HCT116 (cell line): Measurements from ENCODE around the gene MED28. TPM values are rescaled to one million over a fixed set of nuclear protein-coding genes. Genes with fewer than 3 reads are reported as not detected.

Experiments used
- ATAC-seq: fragments of 200-7000 bp; cut with Tn5 transposase; 2 replicates; pipeline ENCODE4 v1.9.1; 2020; ENCODE audit warnings: mild to moderate bottlenecking, moderate library complexity
- BruUV-seq: library from RNA; stranded (reverse); fragments of 400-500 nt; replicated peaks from 2 replicates; lab custom pipeline; 2021; lab: Mats Ljungman, UMichigan
- CTCF ChIA-PET: fragments of 300-600 bp; sonication (Branson Sonifier 250); formaldehyde crosslinking; loops from one replicate; lab custom pipeline; 2021; ENCODE audit warnings: antibody characterized with exemption; lab: Charles Lee
- POLR2A ChIA-PET: fragments of 300-600, 350-600 bp; sonication (Branson Sonifier 250); formaldehyde crosslinking; loops from one replicate; lab custom pipeline; 2021; ENCODE audit warnings: antibody characterized with exemption; lab: Charles Lee
- RAD21 ChIA-PET, 2 experiments: fragments of 300-600 bp; sonication (Branson Sonifier 250); formaldehyde crosslinking; loops; one replicate each; lab custom pipeline; 2023; ENCODE audit warnings: low total read pairs in 2 of 2; ENCODE audit not compliant: uncharacterized antibody in 2 of 2, unreplicated experiment in 2 of 2, low non-redundant PET in 1 of 2; lab: Charles Lee
- DNase-seq: peaks from one replicate; pipeline ENCODE4 v3.0.0-alpha.2; 2010; ENCODE audit warnings: low read depth, low spot score
- H2AFZ ChIP-seq: fragments of 200-600 bp; shearing (Covaris generic), sonication (generic); 2 replicates; pipeline ENCODE4 v1.6.1; 2017; ENCODE audit warnings: low read depth, mixed run types, mixed read lengths, antibody characterized with exemption, low read length; ENCODE audit not compliant: poor library complexity, severe bottlenecking
- H3K27ac ChIP-seq: 2 replicates; pipeline ENCODE4 v1.5.1; 2012; ENCODE audit warnings: low read depth, low read length
- H3K27me3 ChIP-seq: fragments of 200-600 bp; sonication (generic); 2 replicates; pipeline ENCODE4 v1.6.1; 2016; ENCODE audit warnings: mixed run types, low read length, mixed read lengths; ENCODE audit not compliant: insufficient read depth
- H3K36me3 ChIP-seq, 2 experiments: fragments of 200-500 bp in 1 of 2; fragments of 200-600 bp in 1 of 2; sonication (Bioruptor generic) in 1 of 2; sonication (generic) in 1 of 2; 2 replicates each; pipeline versions ENCODE4 v1.5.1 to v1.6.1; 2014 to 2016; ENCODE audit warnings: low read length in 2 of 2, inconsistent platforms in 1 of 2, mixed read lengths in 1 of 2, mixed run types in 1 of 2; ENCODE audit not compliant: insufficient read depth in 2 of 2, control insufficient read depth in 1 of 2
- H3K4me1 ChIP-seq, 2 experiments: fragments of 200-600 bp in 1 of 2; sonication (generic) in 1 of 2; 2 replicates each; pipeline versions ENCODE4 v1.5.1 to v1.6.1; 2012 to 2017; ENCODE audit warnings: low read length in 2 of 2, inconsistent platforms in 1 of 2, mild to moderate bottlenecking in 1 of 2, mixed read lengths in 1 of 2, mixed run types in 1 of 2, moderate library complexity in 1 of 2; ENCODE audit not compliant: insufficient read depth in 2 of 2, control insufficient read depth in 1 of 2
- H3K4me2 ChIP-seq: fragments of 200-600 bp; sonication (generic); 2 replicates; pipeline ENCODE4 v1.6.1; 2017; ENCODE audit warnings: mixed run types, low read length, mixed read lengths
- H3K4me3 ChIP-seq, 2 experiments: fragments of 200-600 bp in 1 of 2; sonication (generic) in 1 of 2; replicated peaks in 1 of 2; 2 replicates each; pipeline ENCODE4 v1.5.1; 2011 to 2016; ENCODE audit warnings: low read length in 2 of 2, control low read depth in 1 of 2, low read depth in 1 of 2, mild to moderate bottlenecking in 1 of 2, mixed read lengths in 1 of 2, mixed run types in 1 of 2
- H3K79me2 ChIP-seq: fragments of 200-600 bp; sonication (generic); 2 replicates; pipeline ENCODE4 v1.6.1; 2017; ENCODE audit warnings: mild to moderate bottlenecking, mixed run types, low read length, moderate library complexity, mixed read lengths; ENCODE audit not compliant: insufficient read depth
- H3K9ac ChIP-seq: fragments of 200-600 bp; sonication (generic); 2 replicates; pipeline ENCODE4 v1.6.1; 2016; ENCODE audit warnings: low read length, mixed read lengths
- H3K9me2 ChIP-seq: fragments of 200-600 bp; sonication (generic), shearing (Covaris generic); 2 replicates; pipeline ENCODE4 v1.6.1; 2017; ENCODE audit warnings: mixed run types, mild to moderate bottlenecking, moderate library complexity; ENCODE audit not compliant: insufficient read depth
- H3K9me3 ChIP-seq, 2 experiments: fragments of 200-500 bp in 1 of 2; fragments of 200-600 bp in 1 of 2; sonication (Bioruptor generic) in 1 of 2; sonication (generic) in 1 of 2; 2 replicates each; pipeline ENCODE4 v1.6.1; 2014 to 2017; ENCODE audit warnings: low read length in 2 of 2, mixed read lengths in 2 of 2, inconsistent platforms in 1 of 2, low read depth in 1 of 2, mild to moderate bottlenecking in 1 of 2, mixed run types in 1 of 2, moderate library complexity in 1 of 2; ENCODE audit not compliant: control insufficient read depth in 1 of 2, insufficient read depth in 1 of 2
- H4K20me1 ChIP-seq: fragments of 200-600 bp; sonication (generic), shearing (Covaris generic); 2 replicates; pipeline ENCODE4 v1.6.1; 2017; ENCODE audit warnings: mixed run types, mild to moderate bottlenecking, moderate library complexity; ENCODE audit not compliant: insufficient read depth
- CEBPB ChIP-seq: IDR thresholded peaks from 2 replicates; pipeline ENCODE4 v1.6.1; 2012; ENCODE audit warnings: low read depth
- ELF1 ChIP-seq: IDR thresholded peaks from 2 replicates; pipeline ENCODE4 v1.6.1; 2012; ENCODE audit warnings: low read depth, borderline replicate concordance
- EZH2 ChIP-seq: fragments of 200-600 bp; sonication (generic); IDR thresholded peaks from 2 replicates; pipeline ENCODE4 v1.6.1; 2017; ENCODE audit warnings: antibody characterized with exemption, mixed run types
- FOSL1 ChIP-seq: IDR thresholded peaks from 2 replicates; pipeline ENCODE4 v1.6.1; 2012; ENCODE audit warnings: low read depth
- POLR2A ChIP-seq: IDR thresholded peaks from 2 replicates; pipeline ENCODE4 v1.7.0; 2011; ENCODE audit warnings: borderline replicate concordance; ENCODE audit not compliant: insufficient read depth, insufficient read length; ENCODE audit errors: extremely low read depth
- RAD21 ChIP-seq: IDR thresholded peaks from 2 replicates; pipeline ENCODE4 v1.6.1; 2012; ENCODE audit warnings: low read depth, mild to moderate bottlenecking
- SIN3A ChIP-seq: IDR thresholded peaks from 2 replicates; pipeline ENCODE4 v1.6.1; 2012; ENCODE audit warnings: low read depth
- TCF7L2 ChIP-seq: IDR thresholded peaks from 2 replicates; pipeline ENCODE4 v1.7.0; 2011; ENCODE audit warnings: borderline replicate concordance, inconsistent platforms; ENCODE audit not compliant: insufficient read depth, insufficient read length; ENCODE audit errors: extremely low read depth
- YY1 ChIP-seq: IDR thresholded peaks from 2 replicates; pipeline ENCODE4 v1.6.1; 2011; ENCODE audit warnings: low read length, low read depth, moderate library complexity, mild to moderate bottlenecking; ENCODE audit not compliant: insufficient replicate concordance; ENCODE audit errors: extremely low read depth
- intact Hi-C: fragments of 100-400 bp; cut with micrococcal nuclease; formaldehyde crosslinking; loops from 2 replicates; pipeline ENCODE4 v1.10.0; 2022
- total RNA-seq: library from RNA; stranded (reverse); gene quantifications from one replicate; pipeline ENCODE4 v1.2.1, GENCODE V29; 2021; ENCODE audit not compliant: unreplicated experiment
- TF ChIP-seq, protein P1 (sequence below), 3 experiments: fragments of 200-600 bp in 1 of 3; sonication (generic) in 1 of 3; IDR thresholded peaks in 2 of 3; conservative IDR thresholded peaks in 1 of 3; 2 replicates each; pipeline ENCODE4 v1.5.1; 2012 to 2017; ENCODE audit warnings: low read depth in 2 of 3, low read length in 2 of 3, antibody characterized with exemption in 1 of 3, borderline replicate concordance in 1 of 3, control low read depth in 1 of 3, mild to moderate bottlenecking in 1 of 3, mixed read lengths in 1 of 3, mixed run types in 1 of 3, moderate library complexity in 1 of 3; ENCODE audit not compliant: insufficient read depth in 1 of 3

Gene MED28
- total RNA-seq, 1 experiment from 2014 or later = 48.8 TPM

DNA sequence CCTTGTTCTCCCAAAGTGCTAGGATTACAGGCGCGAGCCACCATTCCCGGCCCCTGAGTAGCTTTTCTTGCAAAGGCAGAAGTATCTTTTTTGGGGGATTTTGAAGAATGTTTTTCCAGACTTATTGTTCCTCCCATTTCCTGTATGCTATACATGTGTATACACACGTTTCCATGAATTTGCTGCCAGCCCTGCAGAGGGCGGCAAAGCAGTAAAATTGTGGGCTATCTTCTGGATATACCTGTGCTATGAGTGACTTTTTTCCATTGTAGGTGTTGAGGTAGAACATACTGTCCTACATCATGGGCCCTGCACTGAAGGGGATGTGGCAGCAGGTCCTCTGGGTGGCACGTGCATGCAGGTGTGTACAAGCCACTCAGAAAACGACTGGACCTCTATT is 16.9 kb upstream of the MED28 start:
- Histone ChIP-seq H3K9ac (no peak overlapping the region), H3K4me3 (no peak overlapping the region), H3K4me1 (no peaks in the 10 kb centered on the region), H3K27me3 (no peaks in the 10 kb centered on the region), H3K27ac (no peak overlapping the region), H3K9me2 (no peaks in the 10 kb centered on the region), H4K20me1 (no peaks in the 10 kb centered on the region), H3K9me3 (no peaks in the 10 kb centered on the region), H3K79me2 (no peaks in the 10 kb centered on the region; the same call in 1 of the 2 replicates), H3K4me2 (no peak overlapping the region), H3K36me3 (peaks cover 20 to 30% of the 10 kb centered on the region in 2 experiments; a peak in 3 of 4 replicates), H2AFZ (no peak overlapping the region)
- ChIA-PET RAD21 (no interaction called here), CTCF (no interaction called here), POLR2A (no interaction called here)
- ATAC-seq (peak; percentile 92), DNase-seq (no peak)
- TF ChIP-seq POLR2A (no peak), YY1 (no peak), SIN3A (no peak), TCF7L2 (no peak), CEBPB (no peak), RAD21 (peak; percentile 61), FOSL1 (no peak), EZH2 (no peak), ELF1 (no peak)
- TF ChIP-seq, protein P1, sequence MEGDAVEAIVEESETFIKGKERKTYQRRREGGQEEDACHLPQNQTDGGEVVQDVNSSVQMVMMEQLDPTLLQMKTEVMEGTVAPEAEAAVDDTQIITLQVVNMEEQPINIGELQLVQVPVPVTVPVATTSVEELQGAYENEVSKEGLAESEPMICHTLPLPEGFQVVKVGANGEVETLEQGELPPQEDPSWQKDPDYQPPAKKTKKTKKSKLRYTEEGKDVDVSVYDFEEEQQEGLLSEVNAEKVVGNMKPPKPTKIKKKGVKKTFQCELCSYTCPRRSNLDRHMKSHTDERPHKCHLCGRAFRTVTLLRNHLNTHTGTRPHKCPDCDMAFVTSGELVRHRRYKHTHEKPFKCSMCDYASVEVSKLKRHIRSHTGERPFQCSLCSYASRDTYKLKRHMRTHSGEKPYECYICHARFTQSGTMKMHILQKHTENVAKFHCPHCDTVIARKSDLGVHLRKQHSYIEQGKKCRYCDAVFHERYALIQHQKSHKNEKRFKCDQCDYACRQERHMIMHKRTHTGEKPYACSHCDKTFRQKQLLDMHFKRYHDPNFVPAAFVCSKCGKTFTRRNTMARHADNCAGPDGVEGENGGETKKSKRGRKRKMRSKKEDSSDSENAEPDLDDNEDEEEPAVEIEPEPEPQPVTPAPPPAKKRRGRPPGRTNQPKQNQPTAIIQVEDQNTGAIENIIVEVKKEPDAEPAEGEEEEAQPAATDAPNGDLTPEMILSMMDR (IDR thresholded peaks at IDR 0.05 in 2 of 3, conservative IDR thresholded peaks at IDR 0.05 in 1 of 3; ENCODE audit: borderline replicate concordance in 1 of 3, insufficient read depth in 1 of 3, low read depth in 2 of 3, low read length in 2 of 3) = peak; percentile 47 to 56 (median 49); a peak in 4 of 6 replicates
- no TSS peak for BruUV-seq
- intact Hi-C loops = loop anchor here (1.0 to 2.0 kb wide), 2 partner anchors 211 to 996 kb away; no protein-coding TSS in a partner anchor
